GM20000 (cell line): Measurements from ENCODE around the gene SARDH.

Experiments used
- DNase-seq: peaks from one replicate; pipeline ENCODE4 v3.0.0; 2012; ENCODE audit warnings: low spot score
- CTCF ChIP-seq: IDR thresholded peaks from 2 replicates; pipeline ENCODE4 v1.5.1; 2012; ENCODE audit warnings: mild to moderate bottlenecking, control low read depth; ENCODE audit errors: extremely low read depth, missing control alignments

SARDH gene

DNA sequence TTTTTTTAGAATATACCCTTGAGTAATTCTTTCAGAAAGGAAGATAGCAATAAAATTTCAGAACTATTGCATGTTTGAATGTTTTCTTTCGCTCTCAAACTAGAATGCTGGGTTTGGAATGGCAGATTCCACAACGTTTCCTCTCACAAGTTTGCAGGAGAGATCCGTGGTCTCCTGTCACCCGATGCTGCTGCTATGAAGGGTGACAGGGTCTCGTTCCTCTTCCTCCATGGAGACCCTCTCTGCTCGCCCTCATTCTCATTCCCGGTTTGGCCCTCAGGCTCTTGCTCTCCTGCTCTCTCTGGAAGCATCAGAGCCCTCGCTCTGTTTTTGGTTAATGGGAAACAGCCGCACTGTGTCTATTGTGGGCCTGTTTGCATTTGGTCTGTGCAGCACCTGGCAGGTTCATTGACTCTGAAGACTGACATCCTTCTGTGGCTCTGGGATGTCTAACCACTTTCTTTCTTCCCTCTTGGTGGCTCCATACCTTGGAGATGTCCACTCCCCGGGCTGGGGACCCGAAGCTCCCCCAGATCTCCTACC, 116.4 kb downstream of the SARDH start:
- DNase-seq: no peak
- no peak for TF ChIP-seq CTCF

DNA sequence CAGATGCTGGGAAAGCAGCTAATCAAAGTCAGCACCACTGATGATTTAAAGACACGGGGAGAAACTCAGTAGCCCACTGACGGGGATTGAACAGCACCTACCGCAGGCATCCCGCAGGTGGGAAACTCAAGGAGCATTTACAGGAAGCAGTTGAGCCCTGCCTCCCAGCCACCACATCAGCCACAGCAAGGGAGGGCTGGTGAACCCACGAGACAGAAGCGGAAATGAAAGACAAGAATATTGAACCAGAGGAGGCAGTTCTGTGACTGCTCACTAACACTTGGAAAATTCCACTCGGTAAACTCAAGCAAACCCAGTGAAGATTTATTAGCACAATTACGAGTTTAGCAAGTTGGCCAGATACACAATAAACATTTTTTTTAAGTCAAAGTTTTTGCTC, 118.4 kb downstream of the SARDH start:
- TF ChIP-seq CTCF: no peak
- DNase-seq: no peak

- TF ChIP-seq CTCF: no peak
- DNase-seq: no peak
Observed at GRCh38 chr9:133618726-133619125, 119.4 kb downstream of the SARDH start.

- no peak for TF ChIP-seq CTCF
- no peak for DNase-seq
Observed at GRCh38 chr9:133616643-133617405, 121.3 kb downstream of the SARDH start.

DNA sequence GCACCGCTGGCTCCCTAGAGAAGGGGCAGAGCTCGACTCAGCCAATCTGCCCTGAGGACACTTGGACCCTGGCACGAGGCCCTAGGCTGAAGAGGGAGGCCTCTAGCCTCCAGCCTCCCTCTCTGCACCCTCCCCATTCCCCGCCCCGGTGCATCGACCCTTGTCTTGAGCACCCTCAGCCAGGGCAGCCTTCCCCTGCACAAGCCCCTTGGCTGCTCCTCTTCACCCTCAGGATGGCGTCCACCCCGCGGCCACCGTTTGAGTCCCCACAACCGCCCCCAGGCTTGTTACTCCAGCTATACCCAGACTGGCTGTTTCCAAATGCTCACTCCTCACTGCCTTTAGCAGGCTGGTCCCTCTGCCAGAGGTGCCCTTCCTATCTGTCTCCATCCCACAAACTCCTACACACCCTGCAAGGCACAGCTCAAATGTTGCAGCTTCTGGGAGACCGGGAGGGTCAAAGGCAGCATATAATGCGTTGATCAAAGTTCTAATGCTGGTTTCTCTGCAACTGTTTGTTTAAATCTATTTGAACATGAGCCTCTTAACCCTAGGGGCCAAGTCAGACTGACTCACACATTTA, 122.5 kb downstream of the SARDH start:
- DNase-seq: no peak
- TF ChIP-seq CTCF: no peak

GRCh38 chr9:133615186-133615585, 123.0 kb downstream of the SARDH start:
- DNase-seq: no peak
- no peak for TF ChIP-seq CTCF

- TF ChIP-seq CTCF: no peak
- DNase-seq: no peak
Observed at GRCh38 chr9:133614678-133615077, 123.5 kb downstream of the SARDH start.
